GM12872 (cell line): Measurements from ENCODE around the gene P2RX2.
A peak's percentile ranks its signal among the peaks of the same experiment; 100 is the strongest.

ENCODE experiments used
- CTCF ChIP-seq: IDR thresholded peaks from 3 replicates; pipeline ENCODE4 v1.5.1; 2011; ENCODE audit warnings: low read depth, mild to moderate bottlenecking, low read length, moderate library complexity; ENCODE audit not compliant: insufficient read depth

Gene P2RX2

GRCh38 chr12:132633901-132634300 is 15.3 kb downstream of the P2RX2 start:
- no peak for TF ChIP-seq CTCF

- no peak for TF ChIP-seq CTCF
Measured at GRCh38 chr12:132634411-132634990, 15.9 kb downstream of the P2RX2 start.

GRCh38 chr12:132635076-132635955 is 16.7 kb downstream of the P2RX2 start:
- no peak for TF ChIP-seq CTCF

- TF ChIP-seq CTCF: no peak
Measured at GRCh38 chr12:132637811-132638210, 19.2 kb downstream of the P2RX2 start.

- TF ChIP-seq CTCF: peak; percentile 83
Measured at GRCh38 chr12:132638541-132639408, 20.2 kb downstream of the P2RX2 start.

- no peak for TF ChIP-seq CTCF
Measured at GRCh38 chr12:132639956-132640520, 21.5 kb downstream of the P2RX2 start.

- no peak for TF ChIP-seq CTCF
Measured at GRCh38 chr12:132640936-132641335, 22.4 kb downstream of the P2RX2 start.
